Measurements from ENCODE around the gene SPATA31A5.
"Not testable (repeated sequence)": the region's sequence is repeated elsewhere in the genome, so short reads cannot be mapped to it uniquely, and the experiment has no call there.

The SPATA31A5 gene

GRCh38 chr9:60914107-60914506 is at the start of gene SPATA31A5:
TSS of gene SPATA31A5 (plus strand) at chr9:60914407. CDS start at chr9:60914436, 29 bp downstream.
- DNase-seq (ENCODE audit: low read depth), result not testable (repeated sequence)

DNA sequence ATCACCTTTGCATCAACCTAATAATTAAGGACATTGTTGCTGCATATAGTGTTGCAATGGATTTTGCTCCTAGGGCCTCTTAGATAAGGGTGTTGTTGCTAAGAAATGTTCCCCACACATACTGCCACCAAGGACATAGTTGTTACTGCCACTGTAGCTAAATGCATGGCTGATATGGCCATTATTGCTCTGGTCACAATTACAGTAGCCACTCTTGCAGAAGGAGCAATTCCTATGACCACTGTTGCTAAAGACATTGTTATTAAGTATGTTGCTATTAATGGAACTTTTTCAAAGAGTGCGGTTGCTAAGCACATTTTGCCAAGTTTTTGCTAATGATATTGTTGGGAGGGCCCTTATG is 48.8 kb downstream of the SPATA31A5 start:
- not testable (repeated sequence) for DNase-seq (ENCODE audit: low read depth)

DNA sequence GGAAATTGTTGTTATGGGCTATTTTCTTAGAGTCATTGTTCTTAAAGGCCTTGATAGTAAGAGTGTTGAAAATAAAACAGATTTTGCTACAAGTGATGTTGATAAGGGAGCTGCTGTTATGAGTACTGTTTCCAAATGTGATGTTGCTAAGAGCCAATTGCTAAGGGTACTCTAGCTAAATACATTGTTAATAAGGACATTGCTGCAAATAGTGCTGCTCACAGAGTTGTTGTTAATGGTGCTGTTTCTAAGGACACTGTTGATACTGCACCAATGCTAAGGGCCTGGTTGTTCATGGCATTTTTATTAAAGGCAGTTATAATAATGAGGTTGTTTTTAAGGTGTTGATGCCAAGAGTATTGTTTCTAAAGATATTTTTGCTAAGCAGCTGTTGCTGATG is 52.2 kb downstream of the SPATA31A5 start:
- not testable (repeated sequence) for DNase-seq (ENCODE audit: low read depth)
